Heart right ventricle (tissue), 16 donors: ENCODE results near the gene ATP2B1. TPM values are rescaled to one million over a fixed set of nuclear protein-coding genes. Genes with fewer than 3 reads are reported as not detected.

Experiments used
- ATAC-seq, 8 donors: fragments of 200-7000 bp; cut with Tn5 transposase; one replicate each; pipeline ENCODE4 v1.9.1; 2020; ENCODE audit warnings: mild to moderate bottlenecking in 8 of 8, moderate library complexity in 8 of 8, moderate number of reproducible peaks in 1 of 8
- DNase-seq, 2 donors: peaks; one replicate each; pipeline ENCODE4 v3.0.0-alpha.2; 2020
- H3K27ac ChIP-seq, 10 donors: fragments of 200-600 bp; sonication (generic) in 2 of 10; one replicate each; pipeline versions ENCODE4 v1.5.0 to v1.8.0; 2020 to 2022; ENCODE audit warnings: mild to moderate bottlenecking in 3 of 10
- H3K27me3 ChIP-seq, 7 donors: fragments of 200-600 bp; one replicate each; pipeline ENCODE4 v1.8.0; 2021 to 2022; ENCODE audit warnings: mild to moderate bottlenecking in 2 of 7
- H3K36me3 ChIP-seq, 9 donors: fragments of 200-600 bp; sonication (generic) in 1 of 9; one replicate each; pipeline versions ENCODE4 v1.5.0 to v1.8.0; 2020 to 2022; ENCODE audit warnings: mild to moderate bottlenecking in 2 of 9
- H3K4me1 ChIP-seq, 9 donors: fragments of 200-600 bp; sonication (generic) in 1 of 9; one replicate each; pipeline versions ENCODE4 v1.5.0 to v1.8.0; 2020 to 2022; ENCODE audit warnings: mild to moderate bottlenecking in 4 of 9
- H3K4me3 ChIP-seq, 10 donors: fragments of 200-600 bp; sonication (generic) in 2 of 10; one replicate each; pipeline versions ENCODE4 v1.5.0 to v1.8.0; 2020 to 2022; ENCODE audit warnings: mild to moderate bottlenecking in 7 of 10, moderate library complexity in 2 of 10
- H3K9me3 ChIP-seq, 11 donors: fragments of 200-600 bp in 10 of 11; sonication (generic) in 2 of 11; one replicate each; pipeline versions ENCODE4 v1.5.0 to v1.8.0; 2013 to 2022; ENCODE audit warnings: mild to moderate bottlenecking in 2 of 11, control low read depth in 1 of 11, moderate library complexity in 1 of 11
- WGBS, 2 donors: extraction: QIAGEN DNeasy Blood & Tissue Kit; methylation state at CpG; one replicate each; pipeline ENCODE4 v1.1.7; 2013; ENCODE audit warnings: inconsistent platforms in 1 of 2; 5-methylcytosine and 5-hydroxymethylcytosine counted together
- intact Hi-C, 10 donors: fragments of 100-400 bp; cut with DNase I; formaldehyde crosslinking; loops; one replicate each; pipeline versions ENCODE4 v1.11.1 to v1.14.2; 2022
- polyA plus RNA-seq, 2 donors: library from polyadenylated mRNA; stranded (reverse); fragments of 200-250 nt; gene quantifications; one replicate each; pipeline ENCODE4 v1.2.3, GENCODE V29; 2013
- total RNA-seq, 10 donors: library from RNA; stranded (reverse); fragmentation: NEBNext Ultra II Directional in 3 of 10; extraction: Animal tissue kit (Norgen Biotek cat#: 25700) in 3 of 10; gene quantifications; one replicate each; pipeline versions ENCODE4 v1.2.1 to v1.2.4, GENCODE V29; 2021 to 2023
- TF ChIP-seq, protein P1 (sequence below), 9 donors: fragments of 200-600 bp; sonication (generic) in 2 of 9; IDR thresholded peaks; one replicate each; pipeline versions ENCODE4 v1.5.0 to v1.8.0; 2021 to 2022; ENCODE audit warnings: antibody characterized with exemption in 9 of 9, mild to moderate bottlenecking in 5 of 9, moderate library complexity in 1 of 9
- donor health status: Arrhythmogenic right ventricular cardiomyopathy.
- donor health status: ischemic (EF 13 %, LVEDD 7.1; RV severe dilation, severe dysfunction).
- donor health status: healthy with polysubstance abuse.
- donor health status: DM: no; HTN: yes; CAD: no.
- donor health status: DM: no; HTN: no; CAD: no.
- donor health status: ischemic (EF 25% LVEDD 6.9; RV normal size, moderate dysfunction).
- donor health status: ischemic (EF 25% LVEDD 5.7; RV mildly dilated, moderate dysfunction).
- donor health status: healthy.
- donor health status: DM: yes; HTN: yes; CAD: no.
- donor health status: Ischemic cardiomyopathy.
- donor health status: ischemic (EF 35%, LVEDD 5.7; RV mildly dilated, moderate dysfunction).
- donor health status: nonischemic (EF 11% LVEDD 7.7; RV severe dilation, severe dysfunction).
- donor health status: DM: yes; HTN: yes; CAD: no.
- donor health status: PGD.
- donor health status: ischemic (EF 29% LVEDD 5.4; RV normal size, mild dysfunction).
- donor health status: nonischemic (EF 23%, LVEDD 6.1; RV moderate dilation, normal function).

ATP2B1 gene
- total and polyA plus RNA-seq, 12 donors: 5.9 to 20.5 (median 15.2) TPM

DNA sequence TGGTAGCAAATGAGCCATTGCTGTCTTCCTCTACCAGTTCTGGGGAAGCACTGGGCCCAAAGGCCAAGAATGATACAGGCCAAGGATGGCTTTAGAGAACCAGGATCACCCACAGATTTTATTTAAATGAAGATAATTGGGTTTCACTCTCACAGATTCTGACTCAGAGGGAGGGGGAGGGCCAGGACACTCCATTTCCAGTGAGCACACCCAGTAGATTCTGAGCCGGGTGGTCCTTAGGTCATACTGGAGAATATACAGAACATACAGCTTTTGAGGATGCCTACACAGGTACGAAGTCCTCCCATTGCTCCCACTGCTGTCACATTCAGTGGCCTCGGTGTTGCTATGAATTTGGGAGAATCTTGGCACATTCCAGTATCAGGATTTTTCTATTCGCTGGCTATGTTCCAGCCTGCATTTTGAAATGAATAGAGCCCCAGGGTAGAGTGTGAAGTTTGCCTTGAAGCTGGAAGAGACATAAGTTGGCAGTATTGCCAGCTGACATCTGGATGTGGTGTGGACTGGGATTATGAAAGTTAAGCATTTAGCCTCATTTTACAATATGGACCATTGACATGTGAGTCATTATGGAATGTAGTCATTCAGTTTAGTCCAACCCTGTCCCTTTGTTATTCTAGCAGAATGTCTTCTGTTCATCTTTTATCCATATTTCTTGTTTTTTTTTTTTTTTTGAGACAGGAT is 137.0 kb downstream of the ATP2B1 start:
- 91 to 92% methylated on average over 4 of the region's 4 CpGs for WGBS, 2 donors

GRCh38 chr12:89568484-89568883 is 140.2 kb downstream of the ATP2B1 start:
- Histone ChIP-seq H3K9me3 (no peaks in the 10 kb centered on the region), H3K27ac (no peak overlapping the region), H3K36me3 (no peaks in the 10 kb centered on the region), H3K4me3 (no peak overlapping the region), H3K27me3 (peaks cover 0 to 4% (median 0%) of the 10 kb centered on the region in 7 donors), H3K4me1 (no peaks in the 10 kb centered on the region)
- TF ChIP-seq, protein P1, sequence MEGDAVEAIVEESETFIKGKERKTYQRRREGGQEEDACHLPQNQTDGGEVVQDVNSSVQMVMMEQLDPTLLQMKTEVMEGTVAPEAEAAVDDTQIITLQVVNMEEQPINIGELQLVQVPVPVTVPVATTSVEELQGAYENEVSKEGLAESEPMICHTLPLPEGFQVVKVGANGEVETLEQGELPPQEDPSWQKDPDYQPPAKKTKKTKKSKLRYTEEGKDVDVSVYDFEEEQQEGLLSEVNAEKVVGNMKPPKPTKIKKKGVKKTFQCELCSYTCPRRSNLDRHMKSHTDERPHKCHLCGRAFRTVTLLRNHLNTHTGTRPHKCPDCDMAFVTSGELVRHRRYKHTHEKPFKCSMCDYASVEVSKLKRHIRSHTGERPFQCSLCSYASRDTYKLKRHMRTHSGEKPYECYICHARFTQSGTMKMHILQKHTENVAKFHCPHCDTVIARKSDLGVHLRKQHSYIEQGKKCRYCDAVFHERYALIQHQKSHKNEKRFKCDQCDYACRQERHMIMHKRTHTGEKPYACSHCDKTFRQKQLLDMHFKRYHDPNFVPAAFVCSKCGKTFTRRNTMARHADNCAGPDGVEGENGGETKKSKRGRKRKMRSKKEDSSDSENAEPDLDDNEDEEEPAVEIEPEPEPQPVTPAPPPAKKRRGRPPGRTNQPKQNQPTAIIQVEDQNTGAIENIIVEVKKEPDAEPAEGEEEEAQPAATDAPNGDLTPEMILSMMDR (IDR thresholded peaks at IDR 0.05): no peak
- ATAC-seq: no peak
- WGBS, 2 donors: 89 to 90% methylated on average over 5 of the region's 5 CpGs
- DNase-seq: no peak
- intact Hi-C loops: no loop called here

More for the DNA sequence above, 137.0 kb downstream of the ATP2B1 start:
- DNase-seq (no peak), ATAC-seq (no peak)
- Histone ChIP-seq H3K27ac (no peak overlapping the region), H3K4me3 (no peak overlapping the region), H3K9me3 (no peaks in the 10 kb centered on the region), H3K4me1 (peaks cover 0 to 14% (median 4%) of the 10 kb centered on the region in 9 donors), H3K36me3 (no peaks in the 10 kb centered on the region), H3K27me3 (no peaks in the 10 kb centered on the region)
- intact Hi-C loops: no loop called here
- TF ChIP-seq, protein P1 (IDR thresholded peaks at IDR 0.05): no peak

DNA sequence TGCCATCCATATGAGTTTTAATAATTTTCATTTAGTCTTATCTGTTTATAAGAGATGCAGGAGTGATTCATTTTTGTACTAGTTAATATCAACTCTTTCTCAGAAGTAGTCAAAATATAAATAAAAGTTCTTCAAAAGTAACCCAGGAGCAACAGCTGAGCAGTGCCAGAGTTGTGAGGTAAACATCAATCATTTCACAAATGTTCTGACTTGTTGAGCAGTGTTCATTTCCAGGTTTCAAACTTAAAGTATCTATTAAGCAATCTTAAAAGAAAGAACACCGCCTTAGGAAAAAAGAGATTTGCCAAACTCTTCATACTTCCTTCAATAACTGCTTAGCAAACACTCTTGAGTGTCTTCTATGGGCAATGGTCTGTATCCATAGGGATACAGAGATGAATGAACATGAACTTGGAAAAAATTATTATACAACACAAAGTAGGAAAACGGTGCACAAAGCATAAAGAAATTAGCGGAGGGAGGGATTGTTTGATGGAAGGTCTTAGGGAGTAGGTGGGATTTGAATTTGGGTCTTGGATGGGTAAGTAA is 140.9 kb downstream of the ATP2B1 start:
- Histone ChIP-seq H3K36me3 (no peaks in the 10 kb centered on the region), H3K27ac (no peak overlapping the region), H3K4me3 (no peak overlapping the region), H3K4me1 (no peaks in the 10 kb centered on the region), H3K27me3 (peaks cover 0 to 4% (median 0%) of the 10 kb centered on the region in 7 donors), H3K9me3 (no peaks in the 10 kb centered on the region)
- TF ChIP-seq, protein P1 (IDR thresholded peaks at IDR 0.05): no peak
- no peak for DNase-seq
- 97 to 99% methylated on average over 3 of the region's 3 CpGs for WGBS, 2 donors
- intact Hi-C loops: no loop called here
- ATAC-seq: no peak

DNA sequence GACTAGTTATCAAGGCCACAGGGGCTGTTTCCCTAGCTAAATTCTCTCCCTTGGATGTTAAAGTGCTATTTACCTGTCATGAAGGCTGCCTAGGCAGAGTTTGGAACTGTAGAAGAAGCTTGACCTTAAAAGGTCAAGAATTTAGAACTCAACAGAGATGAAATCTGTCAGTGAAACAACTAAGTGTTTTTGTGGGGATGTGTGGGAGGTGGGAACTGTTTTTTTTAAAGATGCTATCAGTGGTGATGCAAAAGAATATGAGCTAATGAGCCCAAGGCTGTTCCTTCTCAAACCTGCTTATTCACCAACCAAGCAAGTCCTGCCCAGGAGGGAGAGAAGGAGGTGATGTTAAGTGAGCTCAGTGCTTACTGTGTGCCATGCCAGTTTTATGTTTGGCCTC is 142.0 kb downstream of the ATP2B1 start:
- no peaks in the 10 kb centered on the region for H3K36me3 ChIP-seq
- no peak overlapping the region for H3K4me3 ChIP-seq
- H3K27me3 ChIP-seq: peaks cover 0 to 4% (median 0%) of the 10 kb centered on the region in 7 donors
- no peak for ATAC-seq
- DNase-seq: no peak
- H3K27ac ChIP-seq: no peak overlapping the region
- no peaks in the 10 kb centered on the region for H3K4me1 ChIP-seq
- H3K9me3 ChIP-seq: no peaks in the 10 kb centered on the region
- intact Hi-C loops: no loop called here
- TF ChIP-seq, protein P1 (IDR thresholded peaks at IDR 0.05): no peak
